Retinal pigment epithelial cell (primary cell): ENCODE measurements around the gene MAPK1.
"Not testable (repeated sequence)": the region's sequence is repeated elsewhere in the genome, so short reads cannot be mapped to it uniquely, and the experiment has no call there.

ENCODE experiments used
- DNase-seq: peaks from one replicate; pipeline ENCODE4 v3.0.0-alpha.2; 2010; ENCODE audit warnings: low read depth
- H3K4me3 ChIP-seq: 2 replicates; pipeline ENCODE4 v1.5.1; 2011; ENCODE audit warnings: mild to moderate bottlenecking, low read length, control low read depth, moderate library complexity
- CTCF ChIP-seq: conservative IDR thresholded peaks from 2 replicates; pipeline ENCODE4 v1.5.1; 2011; ENCODE audit warnings: low read depth, low read length, control low read depth, inconsistent platforms

MAPK1 gene

GRCh38 chr22:21837248-21837979 is 30.0 kb downstream of the MAPK1 start:
- H3K4me3 ChIP-seq, result no peak overlapping the region
- no peak for TF ChIP-seq CTCF
- no peak for DNase-seq

GRCh38 chr22:21836486-21836885 is 31.0 kb downstream of the MAPK1 start:
- DNase-seq, H3K4me3 ChIP-seq: not testable (repeated sequence)

- no peak overlapping the region for H3K4me3 ChIP-seq
- TF ChIP-seq CTCF, result no peak
- DNase-seq, result no peak
Observed at GRCh38 chr22:21835378-21835777, 32.1 kb downstream of the MAPK1 start.

- DNase-seq, result no peak
- no peak overlapping the region for H3K4me3 ChIP-seq
- TF ChIP-seq CTCF, result no peak
Observed at GRCh38 chr22:21834869-21835268, 32.6 kb downstream of the MAPK1 start.

- H3K4me3 ChIP-seq, result no peak overlapping the region
- no peak for DNase-seq
- no peak for TF ChIP-seq CTCF
Observed at GRCh38 chr22:21832291-21833290, 34.9 kb downstream of the MAPK1 start.

- TF ChIP-seq CTCF, result no peak
- H3K4me3 ChIP-seq, result no peak overlapping the region
- no peak for DNase-seq
Observed at GRCh38 chr22:21829523-21829922, 37.9 kb downstream of the MAPK1 start.

- no peak for DNase-seq
- H3K4me3 ChIP-seq, result no peak overlapping the region
- no peak for TF ChIP-seq CTCF
Observed at GRCh38 chr22:21828268-21828638, 39.2 kb downstream of the MAPK1 start.
